HepG2 (cell line): ENCODE results near the gene ETF1. TPM values are rescaled to one million over a fixed set of nuclear protein-coding genes. Genes with fewer than 3 reads are reported as not detected.
A peak's percentile ranks its signal among the peaks of the same experiment; 100 is the strongest.

Experiments used
- ATAC-seq: fragments of 200-7000 bp; cut with Tn5 transposase; 3 replicates; pipeline ENCODE4 v1.9.1; 2020; ENCODE audit warnings: mild to moderate bottlenecking, moderate library complexity
- BruUV-seq: library from RNA; stranded (reverse); fragments of 400-500 nt; replicated peaks from 2 replicates; lab custom pipeline; 2021; lab: Mats Ljungman, UMichigan
- CTCF ChIA-PET: fragments of 300-600 bp; formaldehyde crosslinking; extraction: SDS; loops from one replicate; lab custom pipeline; 2021; ENCODE audit warnings: low total read pairs, inconsistent platforms, low intra/inter-chr PET ratio; lab: Yijun Ruan, JAX
- POLR2A ChIA-PET: fragments of 350-600 bp; sonication (Branson Sonifier 250); formaldehyde crosslinking; loops from one replicate; lab custom pipeline; 2020; ENCODE audit warnings: antibody characterized with exemption, inconsistent platforms; lab: Yijun Ruan, JAX
- DNase-seq: peaks from one replicate; pipeline ENCODE4 v3.0.0-alpha.2; 2015; ENCODE audit warnings: low spot score
- FAIRE-seq: peaks from 3 replicates; lab custom pipeline; 2011; peaks lifted over from hg19 to GRCh38; lab: Jason Lieb, UNC
- H2AFZ ChIP-seq: one replicate; pipeline ENCODE4 v1.6.1; 2011; ENCODE audit warnings: low read length, inconsistent platforms
- H3K27ac ChIP-seq: fragments of 300-600 bp; 3 replicates; pipeline ENCODE4 v1.8.0; 2011; ENCODE audit warnings: mixed run types, mild to moderate bottlenecking, mixed read lengths, low read length, inconsistent platforms; ENCODE audit not compliant: insufficient read depth; ENCODE audit errors: extremely low read length
- H3K27me3 ChIP-seq, 2 experiments: fragments of 200-600 bp in 1 of 2; 2 replicates in 1 of 2; 3 replicates in 1 of 2; pipeline versions ENCODE4 v1.6.0 to v1.8.0; 2011; ENCODE audit warnings: low read length in 2 of 2, mild to moderate bottlenecking in 2 of 2, moderate library complexity in 2 of 2, inconsistent platforms in 1 of 2; ENCODE audit not compliant: insufficient read depth in 2 of 2, control insufficient read depth in 1 of 2
- H3K36me3 ChIP-seq, 2 experiments: fragments of 200-600 bp in 1 of 2; replicated peaks in 1 of 2; 2 replicates in 1 of 2; 3 replicates in 1 of 2; pipeline versions ENCODE4 v1.5.1 to v1.8.0; 2011; ENCODE audit warnings: low read length in 2 of 2, inconsistent platforms in 1 of 2; ENCODE audit not compliant: insufficient read depth in 2 of 2, control insufficient read depth in 1 of 2
- H3K4me1 ChIP-seq: 2 replicates; pipeline ENCODE4 v1.5.1; 2012; ENCODE audit warnings: low read length, inconsistent platforms; ENCODE audit not compliant: insufficient read depth
- H3K4me2 ChIP-seq: 2 replicates; pipeline ENCODE4 v1.6.0; 2011; ENCODE audit warnings: low read depth, low read length, inconsistent platforms
- H3K4me3 ChIP-seq, 3 experiments: fragments of 200-600 bp in 1 of 3; sonication (generic), shearing (Covaris generic) in 1 of 3; replicated peaks in 1 of 3; 2 replicates each; pipeline ENCODE4 v1.5.1; 2011 to 2016; ENCODE audit warnings: low read length in 3 of 3, inconsistent platforms in 2 of 3, low read depth in 2 of 3, mild to moderate bottlenecking in 2 of 3, control low read depth in 1 of 3, mixed read lengths in 1 of 3; ENCODE audit not compliant: insufficient read depth in 1 of 3
- H3K79me2 ChIP-seq: one replicate; pipeline ENCODE4 v1.6.1; 2011; ENCODE audit warnings: low read length, inconsistent platforms; ENCODE audit not compliant: insufficient read depth
- H3K9ac ChIP-seq: 2 replicates; pipeline ENCODE4 v1.6.0; 2011; ENCODE audit warnings: mild to moderate bottlenecking, low read depth, low read length, inconsistent platforms; ENCODE audit not compliant: insufficient read depth
- H3K9me3 ChIP-seq: 2 replicates; pipeline ENCODE4 v1.5.1; 2012; ENCODE audit warnings: mild to moderate bottlenecking, low read length
- H4K20me1 ChIP-seq: 2 replicates; pipeline ENCODE4 v1.6.0; 2011; ENCODE audit warnings: inconsistent platforms, mild to moderate bottlenecking, low read length, moderate library complexity; ENCODE audit not compliant: insufficient read depth
- ARNT ChIP-seq: fragments of 450-650 bp; IDR thresholded peaks from 2 replicates; pipeline ENCODE4 v1.6.1; 2017
- ATF1 ChIP-seq: IDR thresholded peaks from 2 replicates; pipeline ENCODE4 v1.6.1; 2016; ENCODE audit warnings: mild to moderate bottlenecking, control low read depth
- MEF2D ChIP-seq: sonication (generic); formaldehyde crosslinking; IDR thresholded peaks from 2 replicates; pipeline ENCODE4 v1.5.1; 2020; ENCODE audit warnings: mild to moderate bottlenecking, missing genetic modification reagents
- RBFOX2 ChIP-seq: fragments of 200-400 bp; formaldehyde crosslinking; IDR thresholded peaks from 2 replicates; pipeline ENCODE4 v1.6.1; 2017; ENCODE audit warnings: low read depth, mild to moderate bottlenecking, low read length
- SYNCRIP ChIP-seq: fragments of 200-400 bp; formaldehyde crosslinking; IDR thresholded peaks from 2 replicates; pipeline ENCODE4 v1.6.1; 2018; ENCODE audit warnings: mild to moderate bottlenecking, low read depth, low read length; ENCODE audit not compliant: insufficient read depth
- ZBTB38 ChIP-seq: sonication (generic); formaldehyde crosslinking; IDR thresholded peaks from 2 replicates; pipeline ENCODE4 v1.5.1; 2020; ENCODE audit warnings: mild to moderate bottlenecking, missing genetic modification reagents
- ZNF577 ChIP-seq: sonication (generic); formaldehyde crosslinking; IDR thresholded peaks from 2 replicates; pipeline ENCODE4 v1.4.0; 2020; ENCODE audit warnings: mild to moderate bottlenecking, low read depth, missing genetic modification reagents, borderline replicate concordance
- WGBS: methylation state at CpG from one replicate; pipeline ENCODE4 v1.1.6; 2017; ENCODE audit warnings: low lambda C conversion rate; 5-methylcytosine and 5-hydroxymethylcytosine counted together
- in situ Hi-C: cut with HindIII; loops from 2 replicates; pipeline ENCODE4 v1.10.0; 2017; ENCODE audit warnings: low pct_unique_long_range_greater_than_20kb; ENCODE audit not compliant: extremely low pct_ligation_motif_present
- intact Hi-C: fragments of 100-400 bp; cut with micrococcal nuclease; formaldehyde crosslinking; loops from one replicate; pipeline ENCODE4 v1.10.0; 2022; ENCODE audit not compliant: unreplicated experiment
- polyA plus RNA-seq, 8 experiments: library from polyadenylated mRNA; depleted of rRNA in 3 of 8; stranded (reverse) in 7 of 8; unstranded in 1 of 8; fragments of >200 nt; fragmentation: Illumina TruSeq in 4 of 8; extraction: Trizol in 4 of 8; gene quantifications; 2 replicates each; pipeline versions ENCODE4 v1.2.1 to v1.2.3, GENCODE V29; 2011 to 2016; ENCODE audit warnings: low read depth in 4 of 8, missing spikeins in 1 of 8, mixed read lengths in 1 of 8; ENCODE audit not compliant: insufficient read depth in 1 of 8
- total RNA-seq, 5 experiments: library from RNA; depleted of rRNA; stranded (reverse); fragments of >200 nt; fragmentation: Illumina TruSeq; extraction: Trizol; gene quantifications; 2 replicates each; pipeline ENCODE4 v1.2.3, GENCODE V29; 2016; ENCODE audit warnings: low read depth in 1 of 5
- TF ChIP-seq, protein P1 (sequence below): sonication (generic); formaldehyde crosslinking; IDR thresholded peaks from 2 replicates; pipeline ENCODE4 v1.5.1; 2020; ENCODE audit warnings: mild to moderate bottlenecking, missing genetic modification reagents, moderate library complexity
- TF ChIP-seq, protein P2 (sequence below): sonication (generic); formaldehyde crosslinking; conservative IDR thresholded peaks from 2 replicates; pipeline ENCODE4 v1.4.0; 2020; ENCODE audit warnings: missing genetic modification reagents

ETF1 gene
- total and polyA plus RNA-seq, 2 of the 13 experiments (the other 11 are each of a cell fraction or from before 2014, with no cell fraction given), result 52.1 to 184 TPM

DNA sequence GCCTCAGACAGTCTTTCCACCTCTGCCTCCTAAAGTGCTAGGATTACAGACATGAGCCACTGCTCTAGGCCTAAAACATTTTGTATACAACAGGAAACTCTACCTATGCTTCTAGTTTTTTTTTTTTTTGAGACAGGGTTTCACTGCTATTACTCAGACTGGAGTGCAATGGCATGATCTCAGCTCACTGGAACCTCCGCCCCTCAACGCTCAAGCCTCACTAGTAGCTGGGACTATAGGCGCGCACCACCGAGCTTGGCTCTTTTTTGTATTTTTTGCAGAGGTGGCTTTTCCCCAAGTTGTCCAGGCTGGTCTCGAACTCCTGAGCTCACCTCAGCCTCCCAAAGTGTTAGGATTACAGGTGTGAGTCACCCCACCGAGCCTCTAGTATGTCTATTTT is 26.7 kb upstream of the ETF1 start:
- Histone ChIP-seq H3K79me2 (peaks cover 84% of the 10 kb centered on the region), H3K9me3 (no peaks in the 10 kb centered on the region), H4K20me1 (peaks cover 23% of the 10 kb centered on the region; the same call in 1 of the 2 replicates), H3K36me3 (peaks cover 38 to 85% of the 10 kb centered on the region in 2 experiments), H3K27ac (no peak overlapping the region), H3K27me3 (no peaks in the 10 kb centered on the region; a peak in 1 of 5 replicates), H3K9ac (no peak overlapping the region), H3K4me3 (peak overlapping the region in 1 of 3 experiments; percentile 18; a peak in 1 of 6 replicates), H3K4me2 (peak overlapping the region; percentile 34; the same call in 1 of the 2 replicates), H3K4me1 (peaks cover 83% of the 10 kb centered on the region), H2AFZ (no peak overlapping the region)
- intact Hi-C loops, result loop anchor here (10.0 kb wide), 1 partner anchor 185 kb away; the partner anchor contains the start of gene CTNNA1
- ChIA-PET POLR2A (interaction anchor here (1.2 to 2.4 kb wide), 3 partner anchors 11 to 17 kb away, joined by 4 to 11 read pairs (median 8); no protein-coding TSS in a partner anchor), CTCF (no interaction called here)
- DNase-seq (no peak), FAIRE-seq (no peak), ATAC-seq (no peak)
- BruUV-seq, result no TSS peak
- WGBS, result 97% methylated on average over 7 of the region's 7 CpGs
- in situ Hi-C loops, result no loop called here
- TF ChIP-seq ZNF577 (CRISPR knock-in tag) (no peak), RBFOX2 (peak; percentile 60; the same call in 1 of the 2 replicates), ARNT (no peak), ATF1 (no peak)

DNA sequence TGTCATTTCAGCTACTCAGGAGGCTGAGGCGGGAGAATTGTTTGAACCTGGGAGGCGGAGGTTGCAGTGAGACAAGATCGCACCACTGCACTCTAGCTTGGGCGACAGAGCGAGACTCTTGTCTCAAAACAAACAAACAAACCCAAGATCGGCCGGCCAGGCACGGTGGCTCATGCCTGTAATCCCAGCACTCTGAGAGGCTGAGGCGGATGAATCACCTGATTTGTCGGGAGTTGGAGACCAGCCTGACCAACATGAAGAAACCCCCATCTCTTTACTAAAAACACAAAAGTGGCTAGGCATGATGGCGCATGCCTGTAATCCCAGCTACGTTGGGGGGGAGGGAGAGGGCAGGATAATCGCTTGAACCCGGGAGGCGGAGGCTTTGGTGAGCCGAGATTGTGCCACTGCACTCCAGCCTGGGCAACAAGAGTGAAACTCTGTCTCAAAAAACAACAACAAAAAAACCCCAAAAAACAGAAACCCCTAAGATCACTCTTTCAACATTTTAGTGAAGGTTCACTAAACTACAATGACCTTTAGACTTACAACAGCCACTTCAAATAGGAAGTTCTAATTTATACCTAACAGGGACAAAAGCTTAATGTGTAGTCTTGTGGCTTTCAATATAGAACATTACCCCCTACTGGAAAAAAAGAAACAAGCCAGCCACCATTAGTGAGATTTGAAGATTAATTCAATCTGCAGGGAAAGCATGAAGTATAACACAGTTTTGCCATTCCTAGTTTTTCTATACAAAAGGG is 25.2 kb upstream of the ETF1 start:
- Histone ChIP-seq H3K36me3 (peaks cover 43 to 94% of the 10 kb centered on the region in 2 experiments), H3K4me2 (peak overlapping the region; percentile 29; the same call in 1 of the 2 replicates), H4K20me1 (peaks cover 29% of the 10 kb centered on the region; the same call in 1 of the 2 replicates), H3K9ac (no peak overlapping the region), H3K27ac (peak overlapping the region; percentile 19), H3K4me1 (peaks cover 75% of the 10 kb centered on the region), H3K27me3 (no peaks in the 10 kb centered on the region), H3K79me2 (peaks cover 80% of the 10 kb centered on the region), H3K9me3 (no peaks in the 10 kb centered on the region), H3K4me3 (no peak overlapping the region), H2AFZ (no peak overlapping the region)
- FAIRE-seq, result no peak
- ChIA-PET POLR2A (interaction anchor here (2.0 to 2.4 kb wide), 3 partner anchors 9 to 25 kb away, joined by 7 to 11 read pairs (median 8); partner anchors contain the start of gene ETF1), CTCF (no interaction called here)
- in situ Hi-C loops, result no loop called here
- WGBS, result 78% methylated on average over 16 of the region's 16 CpGs
- intact Hi-C loops, result no loop called here
- peak; percentile 13; the same call in 2 of the 3 replicates for ATAC-seq
- BruUV-seq, result no TSS peak
- no peak for DNase-seq
- peak; percentile 92 for TF ChIP-seq ZBTB38 (CRISPR knock-in tag)
- TF ChIP-seq, protein P1, sequence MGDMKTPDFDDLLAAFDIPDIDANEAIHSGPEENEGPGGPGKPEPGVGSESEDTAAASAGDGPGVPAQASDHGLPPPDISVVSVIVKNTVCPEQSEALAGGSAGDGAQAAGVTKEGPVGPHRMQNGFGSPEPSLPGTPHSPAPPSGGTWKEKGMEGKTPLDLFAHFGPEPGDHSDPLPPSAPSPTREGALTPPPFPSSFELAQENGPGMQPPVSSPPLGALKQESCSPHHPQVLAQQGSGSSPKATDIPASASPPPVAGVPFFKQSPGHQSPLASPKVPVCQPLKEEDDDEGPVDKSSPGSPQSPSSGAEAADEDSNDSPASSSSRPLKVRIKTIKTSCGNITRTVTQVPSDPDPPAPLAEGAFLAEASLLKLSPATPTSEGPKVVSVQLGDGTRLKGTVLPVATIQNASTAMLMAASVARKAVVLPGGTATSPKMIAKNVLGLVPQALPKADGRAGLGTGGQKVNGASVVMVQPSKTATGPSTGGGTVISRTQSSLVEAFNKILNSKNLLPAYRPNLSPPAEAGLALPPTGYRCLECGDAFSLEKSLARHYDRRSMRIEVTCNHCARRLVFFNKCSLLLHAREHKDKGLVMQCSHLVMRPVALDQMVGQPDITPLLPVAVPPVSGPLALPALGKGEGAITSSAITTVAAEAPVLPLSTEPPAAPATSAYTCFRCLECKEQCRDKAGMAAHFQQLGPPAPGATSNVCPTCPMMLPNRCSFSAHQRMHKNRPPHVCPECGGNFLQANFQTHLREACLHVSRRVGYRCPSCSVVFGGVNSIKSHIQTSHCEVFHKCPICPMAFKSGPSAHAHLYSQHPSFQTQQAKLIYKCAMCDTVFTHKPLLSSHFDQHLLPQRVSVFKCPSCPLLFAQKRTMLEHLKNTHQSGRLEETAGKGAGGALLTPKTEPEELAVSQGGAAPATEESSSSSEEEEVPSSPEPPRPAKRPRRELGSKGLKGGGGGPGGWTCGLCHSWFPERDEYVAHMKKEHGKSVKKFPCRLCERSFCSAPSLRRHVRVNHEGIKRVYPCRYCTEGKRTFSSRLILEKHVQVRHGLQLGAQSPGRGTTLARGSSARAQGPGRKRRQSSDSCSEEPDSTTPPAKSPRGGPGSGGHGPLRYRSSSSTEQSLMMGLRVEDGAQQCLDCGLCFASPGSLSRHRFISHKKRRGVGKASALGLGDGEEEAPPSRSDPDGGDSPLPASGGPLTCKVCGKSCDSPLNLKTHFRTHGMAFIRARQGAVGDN (CRISPR knock-in tag), result peak; percentile 43
- TF ChIP-seq, protein P2, sequence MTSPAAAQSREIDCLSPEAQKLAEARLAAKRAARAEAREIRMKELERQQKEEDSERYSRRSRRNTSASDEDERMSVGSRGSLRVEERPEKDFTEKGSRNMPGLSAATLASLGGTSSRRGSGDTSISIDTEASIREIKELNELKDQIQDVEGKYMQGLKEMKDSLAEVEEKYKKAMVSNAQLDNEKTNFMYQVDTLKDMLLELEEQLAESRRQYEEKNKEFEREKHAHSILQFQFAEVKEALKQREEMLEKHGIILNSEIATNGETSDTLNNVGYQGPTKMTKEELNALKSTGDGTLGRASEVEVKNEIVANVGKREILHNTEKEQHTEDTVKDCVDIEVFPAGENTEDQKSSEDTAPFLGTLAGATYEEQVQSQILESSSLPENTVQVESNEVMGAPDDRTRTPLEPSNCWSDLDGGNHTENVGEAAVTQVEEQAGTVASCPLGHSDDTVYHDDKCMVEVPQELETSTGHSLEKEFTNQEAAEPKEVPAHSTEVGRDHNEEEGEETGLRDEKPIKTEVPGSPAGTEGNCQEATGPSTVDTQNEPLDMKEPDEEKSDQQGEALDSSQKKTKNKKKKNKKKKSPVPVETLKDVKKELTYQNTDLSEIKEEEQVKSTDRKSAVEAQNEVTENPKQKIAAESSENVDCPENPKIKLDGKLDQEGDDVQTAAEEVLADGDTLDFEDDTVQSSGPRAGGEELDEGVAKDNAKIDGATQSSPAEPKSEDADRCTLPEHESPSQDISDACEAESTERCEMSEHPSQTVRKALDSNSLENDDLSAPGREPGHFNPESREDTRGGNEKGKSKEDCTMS (CRISPR knock-in tag), result no peak
- peak; percentile 13; the same call in 1 of the 2 replicates for TF ChIP-seq RBFOX2
- no peak for TF ChIP-seq SYNCRIP
- TF ChIP-seq MEF2D (CRISPR knock-in tag), result no peak
